OCI-LY1 (cell line): ENCODE measurements around the gene NHP2.

Experiments
- CTCF ChIP-seq: fragments of 200-600 bp; sonication (generic), shearing (Covaris generic); IDR thresholded peaks from 2 replicates; pipeline ENCODE4 v1.5.1; 2017; ENCODE audit warnings: mild to moderate bottlenecking, antibody characterized with exemption, low read length, moderate library complexity, mixed read lengths
- EZH2 ChIP-seq: fragments of 200-600 bp; sonication (generic), shearing (Covaris generic); IDR thresholded peaks from 2 replicates; pipeline ENCODE4 v1.8.0; 2017; ENCODE audit warnings: borderline replicate concordance, mixed run types, mild to moderate bottlenecking, antibody characterized with exemption, low read length, moderate library complexity, mixed read lengths

DNA sequence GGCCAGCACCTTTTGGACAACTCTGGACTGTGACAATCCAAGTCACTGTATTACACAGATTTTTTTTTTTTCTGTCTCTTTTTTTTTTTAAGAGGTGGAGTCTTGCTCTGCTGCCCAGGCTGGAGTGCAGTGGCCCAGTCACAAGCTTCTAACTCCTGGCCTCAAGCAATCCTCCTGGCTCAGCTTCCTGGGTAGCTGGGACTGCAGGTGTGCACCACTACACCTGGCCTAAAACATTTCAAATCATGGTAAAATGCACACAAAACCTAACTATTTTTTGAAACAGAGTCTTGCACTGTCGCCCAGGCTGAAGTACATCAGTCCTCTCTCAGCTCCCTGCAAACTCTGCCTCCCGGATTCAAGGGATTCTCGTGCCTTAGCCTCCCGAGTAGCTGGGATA lies 47.6 kb downstream of the NHP2 start:
- no peak for TF ChIP-seq CTCF
- no peak for TF ChIP-seq EZH2
